Measurements from ENCODE around the gene NEK9.

DNA sequence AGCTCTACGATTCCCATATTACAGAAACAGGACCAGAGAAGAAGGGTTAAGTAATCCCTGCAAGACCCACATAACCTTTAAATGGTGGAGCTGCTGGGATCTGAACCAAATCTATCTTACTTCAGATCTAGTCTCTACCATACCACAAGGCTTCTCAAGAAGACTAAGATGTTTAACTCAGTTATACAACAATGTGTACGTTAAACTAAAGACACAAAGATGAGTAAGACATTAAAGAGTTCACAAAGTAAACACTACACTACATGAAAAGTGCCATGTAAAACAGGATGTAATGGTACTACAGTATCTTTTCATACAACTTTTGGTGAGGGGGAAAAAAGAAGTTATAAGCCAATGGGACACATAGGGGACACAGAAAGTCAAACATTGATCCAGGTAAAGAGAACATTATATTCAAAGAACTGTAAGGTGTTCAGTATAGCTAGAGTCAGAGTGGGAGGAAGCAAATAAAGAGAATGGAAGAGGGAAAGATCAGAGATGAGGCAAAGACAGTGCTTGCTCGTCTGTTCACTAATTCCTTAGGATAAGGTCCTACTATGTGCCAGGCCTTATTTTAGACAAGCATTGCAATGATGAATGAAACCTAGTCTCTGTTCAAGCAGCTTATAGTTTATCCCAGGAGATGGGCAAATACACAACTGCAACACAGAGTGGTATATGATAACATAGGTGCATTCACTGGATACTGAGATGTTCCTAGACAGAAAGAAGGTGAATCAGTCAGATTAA, 41.9 kb upstream of the NEK9 start:
- TF ChIP-seq, protein P1, sequence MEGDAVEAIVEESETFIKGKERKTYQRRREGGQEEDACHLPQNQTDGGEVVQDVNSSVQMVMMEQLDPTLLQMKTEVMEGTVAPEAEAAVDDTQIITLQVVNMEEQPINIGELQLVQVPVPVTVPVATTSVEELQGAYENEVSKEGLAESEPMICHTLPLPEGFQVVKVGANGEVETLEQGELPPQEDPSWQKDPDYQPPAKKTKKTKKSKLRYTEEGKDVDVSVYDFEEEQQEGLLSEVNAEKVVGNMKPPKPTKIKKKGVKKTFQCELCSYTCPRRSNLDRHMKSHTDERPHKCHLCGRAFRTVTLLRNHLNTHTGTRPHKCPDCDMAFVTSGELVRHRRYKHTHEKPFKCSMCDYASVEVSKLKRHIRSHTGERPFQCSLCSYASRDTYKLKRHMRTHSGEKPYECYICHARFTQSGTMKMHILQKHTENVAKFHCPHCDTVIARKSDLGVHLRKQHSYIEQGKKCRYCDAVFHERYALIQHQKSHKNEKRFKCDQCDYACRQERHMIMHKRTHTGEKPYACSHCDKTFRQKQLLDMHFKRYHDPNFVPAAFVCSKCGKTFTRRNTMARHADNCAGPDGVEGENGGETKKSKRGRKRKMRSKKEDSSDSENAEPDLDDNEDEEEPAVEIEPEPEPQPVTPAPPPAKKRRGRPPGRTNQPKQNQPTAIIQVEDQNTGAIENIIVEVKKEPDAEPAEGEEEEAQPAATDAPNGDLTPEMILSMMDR (IDR thresholded peaks at IDR 0.05; ENCODE audit: low read depth, low read length, poor library complexity, severe bottlenecking): no peak
- TF ChIP-seq EZH2phosphoT487 (IDR thresholded peaks at IDR 0.05; ENCODE audit: borderline replicate concordance, low read length): no peak

Measured in DOHH2 (cell line).